ENCODE results near the gene GAR1. TPM values are rescaled to one million over a fixed set of nuclear protein-coding genes. Genes with fewer than 3 reads are reported as not detected.

The GAR1 gene
- polyA plus RNA-seq, 2 of the 4 experiments (the other 2 are of a cell fraction) = 44.1 to 69.6 TPM

GRCh38 chr4:109870061-109870460 is 54.5 kb downstream of the GAR1 start:
- no peak overlapping the region for H3K4me3 ChIP-seq
- DNase-seq (ENCODE audit: low read depth in 1 of 2, low spot score in 1 of 2) (no peak), FAIRE-seq (no peak), ATAC-seq (no peak)
- ChIA-PET CTCF (interaction anchor here (1.2 kb wide), 1 partner anchor 11 kb away, joined by 4 read pairs; no protein-coding TSS in a partner anchor), POLR2A (no interaction called here)
- H3K9me3 ChIP-seq = no peaks in the 10 kb centered on the region
- no peak overlapping the region for H3K27ac ChIP-seq
- 53% methylated on average over 5 of the region's 5 CpGs for WGBS (ENCODE audit: missing lambda C conversion rate)
- H3K4me1 ChIP-seq = no peaks in the 10 kb centered on the region
- TF ChIP-seq CHD4 (IDR thresholded peaks at IDR 0.05; ENCODE audit: borderline replicate concordance) (no peak), POLR2A (IDR thresholded peaks at IDR 0.05; ENCODE audit: low read length) (no peak), JUN (IDR thresholded peaks at IDR 0.05) (no peak), HES2 (IDR thresholded peaks at IDR 0.05) (no peak), ZC3H11A (IDR thresholded peaks at IDR 0.05) (no peak)
- no peak overlapping the region for H3K4me2 ChIP-seq

- 73% methylated on average over 2 of the region's 2 CpGs for WGBS (ENCODE audit: missing lambda C conversion rate)
- no peak for FAIRE-seq
- Histone ChIP-seq H3K4me2 (no peak overlapping the region), H3K27ac (no peak overlapping the region), H3K4me1 (no peaks in the 10 kb centered on the region), H3K4me3 (no peak overlapping the region), H3K9me3 (no peaks in the 10 kb centered on the region)
- ATAC-seq = no peak
- no peak for DNase-seq (ENCODE audit: low read depth in 1 of 2, low spot score in 1 of 2)
- CTCF ChIA-PET = interaction anchor here (1.2 kb wide), 1 partner anchor 20 kb away, joined by 3 read pairs; no protein-coding TSS in a partner anchor
- TF ChIP-seq CHD2 (IDR thresholded peaks at IDR 0.05; ENCODE audit: low read length, partially characterized antibody) (no peak), HES2 (IDR thresholded peaks at IDR 0.05) (no peak)
- POLR2A ChIA-PET = no interaction called here
Observed at GRCh38 chr4:109872065-109872464, 56.5 kb downstream of the GAR1 start.

GRCh38 chr4:109872950-109873656 is 57.5 kb downstream of the GAR1 start:
- 79% methylated on average over 6 of the region's 6 CpGs for WGBS (ENCODE audit: missing lambda C conversion rate)
- no peak overlapping the region for H3K4me2 ChIP-seq
- CTCF ChIA-PET = interaction anchor here (1.2 kb wide), 1 partner anchor 21 kb away, joined by 3 read pairs; no protein-coding TSS in a partner anchor
- FAIRE-seq = no peak
- POLR2A ChIA-PET = no interaction called here
- H3K4me3 ChIP-seq = no peak overlapping the region
- ATAC-seq = no peak
- H3K4me1 ChIP-seq = no peaks in the 10 kb centered on the region
- TF ChIP-seq HES2 (IDR thresholded peaks at IDR 0.05) (no peak), FOSL2 (IDR thresholded peaks at IDR 0.05) (no peak), FOSL2 (CRISPR knock-in tag; IDR thresholded peaks at IDR 0.05) (no peak), RCOR1 (IDR thresholded peaks at IDR 0.05; ENCODE audit: low read depth, low read length) (no peak), EP300 (IDR thresholded peaks at IDR 0.05) (no peak), BHLHE40 (IDR thresholded peaks at IDR 0.05; ENCODE audit: low read depth, low read length) (no peak), POLR2AphosphoS2 (conservative IDR thresholded peaks at IDR 0.05; ENCODE audit: low read length) (no peak), CHD4 (IDR thresholded peaks at IDR 0.05; ENCODE audit: borderline replicate concordance) (no peak), RARB (CRISPR knock-in tag; IDR thresholded peaks at IDR 0.05) (no peak), NR3C1 (IDR thresholded peaks at IDR 0.05) (no peak), E2F6 (IDR thresholded peaks at IDR 0.05; ENCODE audit: borderline replicate concordance, low read depth) (no peak), HEYL (CRISPR knock-in tag; IDR thresholded peaks at IDR 0.05) (no peak), JUN (IDR thresholded peaks at IDR 0.05) (no peak), RFX5 (IDR thresholded peaks at IDR 0.05) (no peak), FOSB (CRISPR knock-in tag; IDR thresholded peaks at IDR 0.05) (no peak), MAX (IDR thresholded peaks at IDR 0.05) (no peak)
- DNase-seq (ENCODE audit: low read depth in 1 of 2, low spot score in 1 of 2) = no peak
- no peak overlapping the region for H3K27ac ChIP-seq
- H3K9me3 ChIP-seq = no peaks in the 10 kb centered on the region

Data from A549 (cell line).